Stimulated activated effector memory CD8-positive, alpha-beta T cell treated with anti-CD3 and anti-CD28 coated beads, Interleukin-12 subunit alpha, Interleukin-12 subunit beta, amount 100 ng/mL, for 72 hours (primary cell): ENCODE measurements around the gene KCNC3.
"Not testable (repeated sequence)": the region's sequence is repeated elsewhere in the genome, so short reads cannot be mapped to it uniquely, and the experiment has no call there.

Experiments
- ATAC-seq: fragments of 150-1000 bp; cut with Tn5 transposase; 2 replicates; pipeline ENCODE4 v1.10.0; 2021
- DNase-seq, 2 donors: peaks; one replicate each; pipeline ENCODE4 v3.0.0; 2021 to 2022; ENCODE audit warnings: low spot score in 2 of 2
- H3K27ac Mint-ChIP-seq: one replicate; pipeline ENCODE4 v1.8.0; 2022; ENCODE audit warnings: mild to moderate bottlenecking, mixed read lengths
- H3K36me3 Mint-ChIP-seq: one replicate; pipeline ENCODE4 v1.8.0; 2022; ENCODE audit warnings: mild to moderate bottlenecking, mixed read lengths
- H3K4me1 Mint-ChIP-seq: one replicate; pipeline ENCODE4 v1.8.0; 2022; ENCODE audit warnings: mixed read lengths
- H3K4me3 Mint-ChIP-seq: one replicate; pipeline ENCODE4 v1.8.0; 2022; ENCODE audit warnings: mild to moderate bottlenecking, mixed read lengths
- H3K9me3 Mint-ChIP-seq: one replicate; pipeline ENCODE4 v1.8.0; 2022; ENCODE audit warnings: mixed read lengths

The KCNC3 gene

DNA sequence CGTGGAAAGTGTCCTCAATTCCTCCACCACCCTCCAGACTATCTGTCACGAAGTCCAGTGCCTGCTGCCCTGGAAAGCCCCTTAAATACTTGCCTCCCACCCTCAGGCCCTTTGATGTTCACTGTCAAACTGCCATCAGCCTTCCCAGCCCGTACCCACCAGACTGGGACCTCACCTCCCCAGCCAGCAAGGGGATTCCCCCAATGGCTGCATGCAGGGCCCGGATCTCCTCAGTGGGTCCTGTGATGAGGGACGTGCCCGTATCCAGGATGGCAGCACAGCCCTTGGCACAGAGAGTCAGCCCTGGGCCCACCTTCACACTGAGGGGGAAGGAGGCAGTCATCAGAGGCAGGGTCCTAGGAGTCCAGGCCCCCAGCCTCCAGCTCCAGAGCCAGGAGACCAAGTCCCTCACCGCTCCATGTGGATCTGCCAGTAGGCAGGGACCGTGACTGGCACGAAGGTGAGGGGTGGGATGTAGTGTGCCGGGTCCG is 30.2 kb upstream of the KCNC3 start:
- ATAC-seq, result no peak
- peaks cover 71% of the 10 kb centered on the region for H3K4me1 Mint-ChIP-seq
- peaks cover 64% of the 10 kb centered on the region for H3K36me3 Mint-ChIP-seq
- H3K9me3 Mint-ChIP-seq, result peaks cover 2% of the 10 kb centered on the region
- peak overlapping the region; percentile 69 for H3K4me3 Mint-ChIP-seq
- no peak for DNase-seq
- H3K27ac Mint-ChIP-seq, result peak overlapping the region; percentile 94

DNA sequence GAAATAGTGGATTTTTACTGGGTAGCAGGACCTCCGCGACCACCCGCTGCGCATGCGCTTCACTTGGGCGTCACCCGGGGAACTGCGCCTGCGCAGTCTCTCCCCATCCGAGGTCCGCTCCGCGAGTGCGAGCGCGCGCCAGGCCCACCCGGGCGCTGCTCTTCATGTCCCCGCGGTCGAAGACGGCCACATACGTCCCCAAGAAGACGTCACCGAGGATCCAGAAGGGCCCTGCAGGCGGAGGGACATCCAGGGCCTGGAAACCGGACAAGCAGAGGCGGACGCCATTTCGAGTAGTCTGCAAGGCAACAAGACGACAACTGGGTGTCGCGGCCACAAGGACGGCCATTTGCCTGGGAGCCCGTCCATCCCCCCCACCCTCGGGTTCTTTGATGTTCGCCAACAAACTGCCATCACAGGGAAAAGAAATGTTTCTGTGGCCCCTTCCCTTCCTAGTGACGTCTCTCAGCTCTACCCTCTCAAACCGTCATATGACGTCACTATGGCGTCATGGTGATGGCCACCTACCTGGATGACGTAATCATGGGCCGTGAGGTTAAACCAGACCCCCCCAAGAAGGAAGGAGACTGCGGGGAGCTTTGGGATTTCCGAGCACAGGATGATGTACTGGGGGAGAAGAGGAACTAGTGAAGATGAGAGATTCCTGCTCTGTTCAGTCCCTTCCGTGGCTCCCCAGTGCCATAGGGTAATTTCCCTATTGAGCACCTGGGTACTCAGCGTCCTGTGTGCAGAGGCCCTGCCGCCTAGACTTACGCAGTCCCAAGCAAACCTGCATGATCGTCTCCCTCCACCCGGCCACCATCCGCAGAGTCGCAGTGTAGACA is 29.5 kb upstream of the KCNC3 start:
- Mint-ChIP-seq H3K4me1 (peaks cover 67% of the 10 kb centered on the region), H3K27ac (peak overlapping the region; percentile 94), H3K9me3 (peaks cover 2% of the 10 kb centered on the region), H3K4me3 (peak overlapping the region; percentile 69), H3K36me3 (peaks cover 58% of the 10 kb centered on the region)
- peak; percentile 71 to 89 for DNase-seq
- ATAC-seq, result peak; percentile 17

DNA sequence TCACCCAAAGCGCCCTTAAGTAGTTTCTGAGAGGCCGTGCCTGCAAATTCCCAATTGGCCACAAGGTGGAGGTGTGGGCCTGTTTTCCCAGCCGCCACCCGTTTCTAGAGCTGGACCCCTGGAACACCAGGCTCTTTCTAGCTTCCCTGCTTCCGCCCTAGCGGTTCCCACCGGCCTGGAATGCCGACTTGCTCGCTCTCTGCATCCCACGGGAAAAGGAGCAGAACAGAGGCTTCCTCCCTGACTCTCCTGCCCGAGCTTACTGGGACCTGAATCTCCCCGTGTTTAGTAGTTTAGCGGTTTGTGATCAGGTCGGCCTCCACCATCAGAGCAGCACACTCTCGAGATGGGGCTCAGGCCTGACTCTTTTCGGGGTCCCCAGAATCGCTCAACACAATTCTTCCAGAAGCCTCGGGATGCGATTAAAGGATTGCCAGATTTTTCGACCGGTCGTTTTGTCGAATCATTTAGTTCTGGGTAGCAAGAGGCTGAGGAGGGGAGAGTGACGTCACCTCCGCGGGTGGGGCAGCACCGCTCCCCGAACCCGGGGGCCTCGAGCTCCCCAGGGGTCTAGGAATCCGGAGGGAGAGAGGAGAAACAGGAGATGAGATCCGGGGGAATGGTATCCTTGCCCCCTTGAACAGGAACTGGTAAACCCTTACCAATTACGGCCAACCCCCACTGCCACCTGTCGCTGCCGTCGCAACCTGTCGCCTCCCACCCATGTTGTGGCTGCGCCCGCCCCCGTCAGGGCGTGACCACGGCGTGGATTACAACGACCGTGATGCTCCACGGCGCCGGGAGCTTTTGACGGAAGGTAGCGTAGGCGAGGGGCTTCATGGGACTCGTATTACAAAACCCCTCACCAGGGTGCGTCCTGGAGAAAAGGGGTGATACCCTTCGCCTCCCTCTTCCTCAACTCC is 28.3 kb upstream of the KCNC3 start:
- peaks cover 2% of the 10 kb centered on the region for H3K9me3 Mint-ChIP-seq
- peak; percentile 82 to 94 for DNase-seq

GRCh38 chr19:50356691-50357177 is 27.6 kb upstream of the KCNC3 start:
- Mint-ChIP-seq H3K36me3 (peaks cover 45% of the 10 kb centered on the region), H3K4me1 (peaks cover 47% of the 10 kb centered on the region), H3K4me3 (peak overlapping the region; percentile 69), H3K9me3 (peaks cover 2% of the 10 kb centered on the region), H3K27ac (peak overlapping the region; percentile 94)
- no peak for ATAC-seq
- no peak for DNase-seq

More for the DNA sequence above, 28.3 kb upstream of the KCNC3 start:
- ATAC-seq, result peak; percentile 83
- H3K36me3 Mint-ChIP-seq, result peaks cover 51% of the 10 kb centered on the region
- peak overlapping the region; percentile 69 for H3K4me3 Mint-ChIP-seq
- peaks cover 54% of the 10 kb centered on the region for H3K4me1 Mint-ChIP-seq
- peak overlapping the region; percentile 94 for H3K27ac Mint-ChIP-seq

GRCh38 chr19:50353487-50353880 is 24.3 kb upstream of the KCNC3 start:
- not testable (repeated sequence) for DNase-seq, H3K27ac Mint-ChIP-seq, H3K9me3 Mint-ChIP-seq, ATAC-seq, H3K4me3 Mint-ChIP-seq
- H3K4me1 Mint-ChIP-seq, result peaks cover 15% of the 10 kb centered on the region
- H3K36me3 Mint-ChIP-seq, result peaks cover 13% of the 10 kb centered on the region

- H3K27ac Mint-ChIP-seq, result no peak overlapping the region
- H3K4me3 Mint-ChIP-seq, result no peak overlapping the region
- peaks cover under 1% of the 10 kb centered on the region for H3K36me3 Mint-ChIP-seq
Measured at GRCh38 chr19:50352242-50352641, 23.1 kb upstream of the KCNC3 start.

GRCh38 chr19:50349277-50350057 is 20.3 kb upstream of the KCNC3 start:
- Mint-ChIP-seq H3K4me1 (peaks cover 11% of the 10 kb centered on the region), H3K27ac (no peak overlapping the region), H3K36me3 (no peaks in the 10 kb centered on the region), H3K9me3 (peaks cover 4% of the 10 kb centered on the region), H3K4me3 (no peak overlapping the region)
- DNase-seq (no peak), ATAC-seq (no peak)

More at GRCh38 chr19:50352242-50352641, 23.1 kb upstream of the KCNC3 start:
- Mint-ChIP-seq H3K9me3 (no peaks in the 10 kb centered on the region), H3K4me1 (peaks cover 10% of the 10 kb centered on the region)
- ATAC-seq, result no peak
- DNase-seq, result no peak

- H3K27ac Mint-ChIP-seq, result peak overlapping the region; percentile 21
- H3K4me1 Mint-ChIP-seq, result peaks cover 17% of the 10 kb centered on the region
- H3K4me3 Mint-ChIP-seq, result peak overlapping the region; percentile 19
- not testable (repeated sequence) for H3K36me3 Mint-ChIP-seq, DNase-seq, H3K9me3 Mint-ChIP-seq
- peak; percentile 83 for ATAC-seq
Measured at GRCh38 chr19:50347089-50347581, 18.0 kb upstream of the KCNC3 start.

DNA sequence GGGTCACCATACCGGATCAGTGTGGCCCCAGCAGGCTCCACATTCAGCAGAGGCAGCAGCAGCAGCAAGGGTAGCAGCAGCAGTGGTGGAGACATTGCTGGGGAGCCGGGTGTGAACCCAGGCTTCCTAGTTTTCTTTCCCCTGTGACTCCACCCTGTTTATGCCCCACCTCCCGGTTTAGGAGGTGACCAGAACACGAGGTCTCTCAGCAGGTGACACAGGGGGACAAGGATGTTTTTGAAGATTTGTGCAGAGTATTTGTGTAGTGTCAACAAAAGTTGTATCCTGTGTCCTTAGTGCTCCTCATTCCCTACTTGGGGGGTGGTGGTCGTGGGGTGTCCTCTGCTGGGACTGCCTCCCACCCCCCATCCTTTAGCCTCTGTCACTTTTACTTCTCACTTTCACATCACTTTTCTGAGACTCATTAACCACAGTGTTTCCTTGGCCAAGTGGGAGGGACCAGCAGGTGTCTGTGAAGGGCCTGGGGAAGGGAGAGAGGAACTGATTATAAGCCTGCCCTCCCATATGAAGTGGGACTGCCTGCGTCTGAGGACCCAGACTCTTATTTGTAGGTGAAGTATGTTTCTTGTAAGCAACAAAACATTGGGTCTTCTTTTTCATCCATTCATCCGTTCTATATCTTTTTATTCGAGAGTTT is 15.6 kb upstream of the KCNC3 start:
- peaks cover 7% of the 10 kb centered on the region for H3K9me3 Mint-ChIP-seq
- DNase-seq (no peak), ATAC-seq (no peak)
- no peak overlapping the region for H3K27ac Mint-ChIP-seq
- H3K36me3 Mint-ChIP-seq, result no peaks in the 10 kb centered on the region
- peak overlapping the region; percentile 20 for H3K4me3 Mint-ChIP-seq
- H3K4me1 Mint-ChIP-seq, result peaks cover 17% of the 10 kb centered on the region

- no peak overlapping the region for H3K27ac Mint-ChIP-seq
- no peak for DNase-seq
- no peaks in the 10 kb centered on the region for H3K36me3 Mint-ChIP-seq
- peak; percentile 71 for ATAC-seq
- H3K4me1 Mint-ChIP-seq, result peaks cover 6% of the 10 kb centered on the region
- peaks cover 7% of the 10 kb centered on the region for H3K9me3 Mint-ChIP-seq
- no peak overlapping the region for H3K4me3 Mint-ChIP-seq
Measured at GRCh38 chr19:50341091-50341564, 12.0 kb upstream of the KCNC3 start.

GRCh38 chr19:50340331-50340730 is 11.2 kb upstream of the KCNC3 start:
- Mint-ChIP-seq H3K27ac (no peak overlapping the region), H3K4me1 (peaks cover 13% of the 10 kb centered on the region), H3K36me3 (peaks cover 6% of the 10 kb centered on the region), H3K4me3 (no peak overlapping the region), H3K9me3 (peaks cover 7% of the 10 kb centered on the region)
- DNase-seq (no peak), ATAC-seq (no peak)

- not testable (repeated sequence) for H3K27ac Mint-ChIP-seq, ATAC-seq, H3K4me3 Mint-ChIP-seq, H3K9me3 Mint-ChIP-seq, DNase-seq
- peaks cover 33% of the 10 kb centered on the region for H3K36me3 Mint-ChIP-seq
- H3K4me1 Mint-ChIP-seq, result peaks cover 39% of the 10 kb centered on the region
Measured at GRCh38 chr19:50337031-50337430, 7.9 kb upstream of the KCNC3 start.

DNA sequence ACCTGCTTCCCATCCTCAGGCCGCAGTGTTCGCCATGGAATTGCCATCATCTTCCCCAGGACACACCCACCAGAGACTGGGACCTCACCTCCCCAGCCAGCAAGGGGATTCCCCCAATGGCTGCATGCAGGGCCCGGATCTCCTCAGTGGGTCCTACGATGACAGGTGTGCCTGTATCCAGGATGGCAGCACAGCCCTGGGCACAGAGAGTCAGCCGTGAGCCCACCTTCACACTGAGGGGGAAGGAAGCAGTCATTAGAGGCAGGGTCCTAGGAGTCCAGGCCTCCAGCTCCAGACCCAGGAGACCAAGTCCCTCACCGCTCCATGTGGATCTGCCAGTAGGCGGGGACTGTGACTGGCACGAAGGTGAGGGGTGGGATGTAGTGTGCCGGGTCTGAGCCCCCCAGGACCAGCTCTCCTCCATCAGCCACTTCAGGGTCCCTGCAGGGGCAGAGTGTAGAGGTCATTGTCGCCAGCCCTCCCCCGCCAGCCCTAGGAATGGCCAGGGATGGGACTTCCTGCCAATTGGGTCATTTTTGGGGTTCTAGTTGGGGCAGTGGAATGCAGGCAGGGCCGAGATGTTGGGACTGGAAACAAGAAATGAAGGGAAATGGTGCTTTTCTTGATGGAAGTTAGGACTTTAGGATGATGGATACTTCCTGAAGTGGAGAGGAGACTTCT is 5.7 kb upstream of the KCNC3 start:
- H3K36me3 Mint-ChIP-seq, result peaks cover 42% of the 10 kb centered on the region
- no peak for DNase-seq
- H3K4me1 Mint-ChIP-seq, result peaks cover 61% of the 10 kb centered on the region
- H3K9me3 Mint-ChIP-seq, result no peaks in the 10 kb centered on the region
- peak overlapping the region; percentile 83 for H3K4me3 Mint-ChIP-seq
- H3K27ac Mint-ChIP-seq, result peak overlapping the region; percentile 94
- no peak for ATAC-seq
